ENCODE results near the gene HMGN1.

DNA sequence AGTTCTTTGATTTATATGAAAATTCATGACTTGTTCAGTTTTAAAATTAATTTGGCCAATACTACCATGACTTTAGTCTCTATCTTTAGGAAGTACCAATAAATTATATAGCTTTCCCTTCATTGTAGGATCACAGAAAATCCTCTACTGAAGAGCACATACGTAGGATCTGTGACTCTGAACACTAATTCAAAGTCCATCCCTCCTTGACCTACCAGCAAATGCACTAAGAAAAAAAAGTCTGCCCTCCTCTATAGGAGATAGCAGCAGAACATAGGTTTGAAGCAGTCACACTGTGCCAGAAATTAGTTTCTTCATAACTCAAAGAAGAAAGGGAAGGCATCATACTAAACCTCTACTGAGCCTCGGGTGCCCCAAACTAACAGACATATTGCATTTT lies 52.0 kb downstream of the HMGN1 start:
- TF ChIP-seq, protein P1, sequence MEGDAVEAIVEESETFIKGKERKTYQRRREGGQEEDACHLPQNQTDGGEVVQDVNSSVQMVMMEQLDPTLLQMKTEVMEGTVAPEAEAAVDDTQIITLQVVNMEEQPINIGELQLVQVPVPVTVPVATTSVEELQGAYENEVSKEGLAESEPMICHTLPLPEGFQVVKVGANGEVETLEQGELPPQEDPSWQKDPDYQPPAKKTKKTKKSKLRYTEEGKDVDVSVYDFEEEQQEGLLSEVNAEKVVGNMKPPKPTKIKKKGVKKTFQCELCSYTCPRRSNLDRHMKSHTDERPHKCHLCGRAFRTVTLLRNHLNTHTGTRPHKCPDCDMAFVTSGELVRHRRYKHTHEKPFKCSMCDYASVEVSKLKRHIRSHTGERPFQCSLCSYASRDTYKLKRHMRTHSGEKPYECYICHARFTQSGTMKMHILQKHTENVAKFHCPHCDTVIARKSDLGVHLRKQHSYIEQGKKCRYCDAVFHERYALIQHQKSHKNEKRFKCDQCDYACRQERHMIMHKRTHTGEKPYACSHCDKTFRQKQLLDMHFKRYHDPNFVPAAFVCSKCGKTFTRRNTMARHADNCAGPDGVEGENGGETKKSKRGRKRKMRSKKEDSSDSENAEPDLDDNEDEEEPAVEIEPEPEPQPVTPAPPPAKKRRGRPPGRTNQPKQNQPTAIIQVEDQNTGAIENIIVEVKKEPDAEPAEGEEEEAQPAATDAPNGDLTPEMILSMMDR (IDR thresholded peaks at IDR 0.05) = no peak
- no peak for TF ChIP-seq POLR2A (IDR thresholded peaks at IDR 0.05)
- no peak for TF ChIP-seq EP300 (IDR thresholded peaks at IDR 0.05)

All from ovary (tissue), 3 donors.